HepG2 (cell line): ENCODE results near the gene PIK3CD.

Source experiments
- ARNT ChIP-seq: fragments of 450-650 bp; IDR thresholded peaks from 2 replicates; pipeline ENCODE4 v1.6.1; 2017
- KAT7 ChIP-seq: IDR thresholded peaks from 2 replicates; pipeline ENCODE4 v1.6.1; 2018; ENCODE audit warnings: borderline replicate concordance, missing compliant biosample characterization
- KAT8 ChIP-seq: IDR thresholded peaks from 2 replicates; pipeline ENCODE4 v1.6.1; 2016; ENCODE audit warnings: missing genetic modification reagents, missing compliant biosample characterization
- PHB2 ChIP-seq: fragments of 450-650 bp; IDR thresholded peaks from 2 replicates; pipeline ENCODE4 v1.6.1; 2018; ENCODE audit not compliant: partially characterized antibody
- RARG ChIP-seq: sonication (generic); formaldehyde crosslinking; IDR thresholded peaks from 2 replicates; pipeline ENCODE4 v1.4.0; 2020; ENCODE audit warnings: low read depth, mild to moderate bottlenecking, missing genetic modification reagents
- RNF2 ChIP-seq: fragments of 450-650 bp; conservative IDR thresholded peaks from 2 replicates; pipeline ENCODE4 v1.6.1; 2016; ENCODE audit warnings: low read depth
- SP1 ChIP-seq, 2 experiments: fragments of 450-650 bp in 1 of 2; sonication (generic) in 1 of 2; formaldehyde crosslinking in 1 of 2; IDR thresholded peaks; 2 replicates each; pipeline versions ENCODE4 v1.4.0 to v1.6.1; 2016 to 2020; ENCODE audit warnings: missing genetic modification reagents in 1 of 2
- TARDBP ChIP-seq: sonication (generic); formaldehyde crosslinking; IDR thresholded peaks from 2 replicates; pipeline ENCODE4 v1.8.0; 2022; ENCODE audit warnings: mild to moderate bottlenecking, missing genetic modification reagents
- ZNF121 ChIP-seq: sonication (generic); formaldehyde crosslinking; IDR thresholded peaks from 2 replicates; pipeline ENCODE4 v1.5.0; 2020; ENCODE audit warnings: mild to moderate bottlenecking, missing genetic modification reagents
- TF ChIP-seq, protein P1 (sequence below): sonication (generic); formaldehyde crosslinking; IDR thresholded peaks from 2 replicates; pipeline ENCODE4 v1.5.0; 2020; ENCODE audit warnings: mild to moderate bottlenecking, missing genetic modification reagents, moderate library complexity
- TF ChIP-seq, protein P2 (sequence below), 2 experiments: IDR thresholded peaks; 2 replicates each; pipeline ENCODE4 v1.6.1; 2011 to 2012; ENCODE audit warnings: low read length in 2 of 2, borderline replicate concordance in 1 of 2, low read depth in 1 of 2, mild to moderate bottlenecking in 1 of 2, moderate library complexity in 1 of 2

DNA sequence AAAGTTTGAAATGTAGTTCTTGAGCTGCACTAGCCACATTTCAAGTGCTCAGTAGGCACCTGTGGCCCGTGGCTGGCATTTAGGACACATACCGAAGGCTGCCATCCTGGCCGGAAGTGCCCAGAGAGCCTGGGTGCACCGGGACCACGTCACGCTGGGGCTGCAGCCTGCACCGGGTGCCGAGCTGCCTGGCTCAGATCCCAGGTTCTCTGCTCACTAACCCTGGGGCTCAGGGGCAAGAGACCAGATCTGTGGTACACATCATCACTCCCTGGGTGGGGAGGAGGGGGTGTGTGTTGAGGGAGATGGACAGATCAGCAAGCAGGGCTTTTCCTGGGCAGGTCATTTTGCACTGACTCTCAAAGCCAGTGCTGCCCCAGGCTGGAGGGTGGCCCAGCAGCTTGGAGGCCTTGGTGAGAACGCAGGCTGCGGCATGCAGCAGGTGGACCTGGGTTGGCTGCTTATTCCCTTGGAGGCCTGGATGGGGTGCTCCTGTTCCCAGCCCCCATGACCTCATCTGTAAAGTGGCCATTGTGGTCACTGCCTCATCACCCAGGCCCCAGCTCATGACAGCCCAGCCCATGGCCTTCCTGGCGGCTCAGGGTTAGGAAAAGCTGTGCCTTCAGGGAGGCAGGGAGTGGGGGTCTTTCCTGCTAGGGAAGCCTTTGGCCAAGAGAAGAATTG, 39.2 kb upstream of the PIK3CD start:
- no peak for TF ChIP-seq TARDBP (CRISPR knock-in tag)
- no peak for TF ChIP-seq ARNT
- TF ChIP-seq, protein P1, sequence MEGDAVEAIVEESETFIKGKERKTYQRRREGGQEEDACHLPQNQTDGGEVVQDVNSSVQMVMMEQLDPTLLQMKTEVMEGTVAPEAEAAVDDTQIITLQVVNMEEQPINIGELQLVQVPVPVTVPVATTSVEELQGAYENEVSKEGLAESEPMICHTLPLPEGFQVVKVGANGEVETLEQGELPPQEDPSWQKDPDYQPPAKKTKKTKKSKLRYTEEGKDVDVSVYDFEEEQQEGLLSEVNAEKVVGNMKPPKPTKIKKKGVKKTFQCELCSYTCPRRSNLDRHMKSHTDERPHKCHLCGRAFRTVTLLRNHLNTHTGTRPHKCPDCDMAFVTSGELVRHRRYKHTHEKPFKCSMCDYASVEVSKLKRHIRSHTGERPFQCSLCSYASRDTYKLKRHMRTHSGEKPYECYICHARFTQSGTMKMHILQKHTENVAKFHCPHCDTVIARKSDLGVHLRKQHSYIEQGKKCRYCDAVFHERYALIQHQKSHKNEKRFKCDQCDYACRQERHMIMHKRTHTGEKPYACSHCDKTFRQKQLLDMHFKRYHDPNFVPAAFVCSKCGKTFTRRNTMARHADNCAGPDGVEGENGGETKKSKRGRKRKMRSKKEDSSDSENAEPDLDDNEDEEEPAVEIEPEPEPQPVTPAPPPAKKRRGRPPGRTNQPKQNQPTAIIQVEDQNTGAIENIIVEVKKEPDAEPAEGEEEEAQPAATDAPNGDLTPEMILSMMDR: no peak
- TF ChIP-seq KAT8 (CRISPR knock-in tag): no peak
- no peak for TF ChIP-seq RNF2
- no peak for TF ChIP-seq PHB2
- TF ChIP-seq KAT7: no peak
- TF ChIP-seq RARG: no peak
- TF ChIP-seq SP1 (IDR thresholded peaks at IDR 0.05): no peak
- no peak for TF ChIP-seq SP1 (CRISPR knock-in tag; IDR thresholded peaks at IDR 0.05)
- no peak for TF ChIP-seq ZNF121 (CRISPR knock-in tag)
- TF ChIP-seq, protein P2, sequence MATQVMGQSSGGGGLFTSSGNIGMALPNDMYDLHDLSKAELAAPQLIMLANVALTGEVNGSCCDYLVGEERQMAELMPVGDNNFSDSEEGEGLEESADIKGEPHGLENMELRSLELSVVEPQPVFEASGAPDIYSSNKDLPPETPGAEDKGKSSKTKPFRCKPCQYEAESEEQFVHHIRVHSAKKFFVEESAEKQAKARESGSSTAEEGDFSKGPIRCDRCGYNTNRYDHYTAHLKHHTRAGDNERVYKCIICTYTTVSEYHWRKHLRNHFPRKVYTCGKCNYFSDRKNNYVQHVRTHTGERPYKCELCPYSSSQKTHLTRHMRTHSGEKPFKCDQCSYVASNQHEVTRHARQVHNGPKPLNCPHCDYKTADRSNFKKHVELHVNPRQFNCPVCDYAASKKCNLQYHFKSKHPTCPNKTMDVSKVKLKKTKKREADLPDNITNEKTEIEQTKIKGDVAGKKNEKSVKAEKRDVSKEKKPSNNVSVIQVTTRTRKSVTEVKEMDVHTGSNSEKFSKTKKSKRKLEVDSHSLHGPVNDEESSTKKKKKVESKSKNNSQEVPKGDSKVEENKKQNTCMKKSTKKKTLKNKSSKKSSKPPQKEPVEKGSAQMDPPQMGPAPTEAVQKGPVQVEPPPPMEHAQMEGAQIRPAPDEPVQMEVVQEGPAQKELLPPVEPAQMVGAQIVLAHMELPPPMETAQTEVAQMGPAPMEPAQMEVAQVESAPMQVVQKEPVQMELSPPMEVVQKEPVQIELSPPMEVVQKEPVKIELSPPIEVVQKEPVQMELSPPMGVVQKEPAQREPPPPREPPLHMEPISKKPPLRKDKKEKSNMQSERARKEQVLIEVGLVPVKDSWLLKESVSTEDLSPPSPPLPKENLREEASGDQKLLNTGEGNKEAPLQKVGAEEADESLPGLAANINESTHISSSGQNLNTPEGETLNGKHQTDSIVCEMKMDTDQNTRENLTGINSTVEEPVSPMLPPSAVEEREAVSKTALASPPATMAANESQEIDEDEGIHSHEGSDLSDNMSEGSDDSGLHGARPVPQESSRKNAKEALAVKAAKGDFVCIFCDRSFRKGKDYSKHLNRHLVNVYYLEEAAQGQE (IDR thresholded peaks at IDR 0.05; ENCODE audit: borderline replicate concordance in 1 of 2, low read depth in 1 of 2, low read length in 2 of 2): no peak
